GM06990 (cell line): ENCODE results near the gene SLC16A8.

ENCODE experiments used
- DNase-seq: peaks from one replicate; pipeline ENCODE4 v3.0.0-alpha.2; 2011; ENCODE audit not compliant: insufficient read length; ENCODE audit errors: extremely low read depth
- H3K27me3 ChIP-seq: replicated peaks from 2 replicates; pipeline ENCODE4 v1.6.0; 2011; ENCODE audit warnings: low read length; ENCODE audit not compliant: control insufficient read depth, insufficient read depth
- H3K36me3 ChIP-seq: 2 replicates; pipeline ENCODE4 v1.5.1; 2011; ENCODE audit warnings: low read length; ENCODE audit not compliant: control insufficient read depth, insufficient read depth
- H3K4me3 ChIP-seq: replicated peaks from 2 replicates; pipeline ENCODE4 v1.5.1; 2011; ENCODE audit warnings: low read depth, mild to moderate bottlenecking, control low read depth, low read length
- TF ChIP-seq, protein P1 (sequence below): IDR thresholded peaks from 2 replicates; pipeline ENCODE4 v1.5.1; 2011; ENCODE audit warnings: low read length, control low read depth, mild to moderate bottlenecking, inconsistent platforms; ENCODE audit not compliant: insufficient read depth, poor library complexity, severe bottlenecking

The SLC16A8 gene

DNA sequence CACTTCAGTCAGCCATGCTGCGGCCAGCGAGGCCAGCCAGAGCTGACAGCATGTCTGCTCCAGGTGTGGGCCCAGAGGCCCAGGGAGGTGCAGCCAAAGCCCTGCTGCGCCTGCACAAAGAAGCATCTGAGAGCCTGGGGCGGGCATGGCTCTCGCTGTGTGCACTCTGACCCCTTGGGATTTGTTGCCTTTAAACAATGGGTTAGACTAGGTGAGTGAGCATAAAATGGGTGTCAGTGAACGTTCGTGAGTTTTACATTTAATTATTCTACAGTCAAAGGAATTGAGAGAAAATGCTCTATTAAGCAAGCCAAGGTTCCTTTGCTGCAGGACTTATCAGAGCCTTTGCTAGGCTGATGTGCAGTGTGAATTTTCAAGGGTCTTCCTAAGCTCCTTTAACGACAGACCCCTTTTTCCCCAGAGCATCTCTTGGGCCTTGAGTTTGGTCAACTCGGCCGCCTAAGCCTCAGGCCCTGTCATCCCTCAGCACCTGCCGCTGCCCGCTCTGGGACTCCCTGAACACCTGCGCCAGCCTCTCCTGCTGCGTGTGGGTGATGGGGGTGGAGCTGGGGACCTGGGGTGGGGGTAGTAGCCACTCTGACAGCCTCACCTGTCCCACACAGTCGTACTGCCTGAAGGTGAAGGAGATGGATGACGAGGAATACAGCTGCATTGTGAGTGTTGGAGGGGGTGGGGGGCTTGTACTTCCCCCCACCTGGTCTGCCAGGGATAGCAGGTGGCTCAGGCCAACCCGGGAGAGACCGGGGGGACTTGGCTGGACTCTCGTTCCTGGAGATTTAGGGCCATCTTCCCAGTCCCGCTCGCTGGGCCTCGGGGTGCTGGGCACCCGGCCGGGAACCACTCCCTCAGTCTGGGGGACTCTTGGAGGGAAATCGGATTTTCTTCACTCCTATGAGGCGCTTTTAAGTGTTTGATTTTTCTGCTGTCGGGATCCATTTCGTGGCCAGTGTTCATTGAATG lies 10.5 kb downstream of the SLC16A8 start:
- H3K4me3 ChIP-seq: no peak overlapping the region
- peaks cover 13% of the 10 kb centered on the region for H3K36me3 ChIP-seq
- TF ChIP-seq, protein P1, sequence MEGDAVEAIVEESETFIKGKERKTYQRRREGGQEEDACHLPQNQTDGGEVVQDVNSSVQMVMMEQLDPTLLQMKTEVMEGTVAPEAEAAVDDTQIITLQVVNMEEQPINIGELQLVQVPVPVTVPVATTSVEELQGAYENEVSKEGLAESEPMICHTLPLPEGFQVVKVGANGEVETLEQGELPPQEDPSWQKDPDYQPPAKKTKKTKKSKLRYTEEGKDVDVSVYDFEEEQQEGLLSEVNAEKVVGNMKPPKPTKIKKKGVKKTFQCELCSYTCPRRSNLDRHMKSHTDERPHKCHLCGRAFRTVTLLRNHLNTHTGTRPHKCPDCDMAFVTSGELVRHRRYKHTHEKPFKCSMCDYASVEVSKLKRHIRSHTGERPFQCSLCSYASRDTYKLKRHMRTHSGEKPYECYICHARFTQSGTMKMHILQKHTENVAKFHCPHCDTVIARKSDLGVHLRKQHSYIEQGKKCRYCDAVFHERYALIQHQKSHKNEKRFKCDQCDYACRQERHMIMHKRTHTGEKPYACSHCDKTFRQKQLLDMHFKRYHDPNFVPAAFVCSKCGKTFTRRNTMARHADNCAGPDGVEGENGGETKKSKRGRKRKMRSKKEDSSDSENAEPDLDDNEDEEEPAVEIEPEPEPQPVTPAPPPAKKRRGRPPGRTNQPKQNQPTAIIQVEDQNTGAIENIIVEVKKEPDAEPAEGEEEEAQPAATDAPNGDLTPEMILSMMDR: no peak
- DNase-seq: no peak
- no peaks in the 10 kb centered on the region for H3K27me3 ChIP-seq

DNA sequence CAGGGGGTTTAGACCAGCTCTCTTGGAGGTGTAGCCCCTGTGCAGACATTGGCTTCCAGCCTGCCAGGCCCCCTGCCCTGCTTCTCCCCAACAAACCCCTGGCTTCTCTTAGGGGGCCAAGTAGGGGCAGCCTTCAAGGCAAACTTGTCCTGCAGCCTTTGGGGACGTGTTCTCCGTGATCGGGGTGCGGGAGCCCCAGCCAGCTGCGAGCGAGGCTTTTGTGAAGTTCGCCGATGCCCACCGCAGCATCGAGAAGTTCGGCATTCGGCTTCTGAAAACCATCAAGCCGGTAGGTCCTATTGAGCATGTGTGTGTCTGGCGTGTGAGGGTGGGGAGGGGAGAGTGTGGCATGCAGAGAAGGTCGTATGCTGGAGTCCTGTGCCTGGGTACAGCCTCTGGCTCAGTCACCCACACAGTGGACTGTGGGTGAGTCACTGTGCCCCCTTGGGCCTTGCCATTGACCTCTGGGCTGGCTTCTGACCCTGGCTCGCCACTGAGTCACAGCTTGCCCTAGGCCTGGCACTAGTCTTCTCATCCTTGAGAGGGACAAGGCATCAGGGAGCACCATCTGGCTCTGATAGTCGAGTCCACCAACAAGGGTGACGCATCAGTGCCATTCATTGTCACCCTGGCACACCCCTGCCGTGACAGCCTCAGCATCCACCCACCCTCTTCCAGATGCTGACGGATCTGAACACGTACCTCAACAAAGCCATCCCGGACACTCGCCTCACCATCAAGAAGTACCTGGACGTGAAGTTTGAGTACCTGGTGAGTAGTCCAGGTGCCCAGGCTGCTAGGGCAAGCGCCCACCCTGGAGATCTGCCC lies 11.4 kb downstream of the SLC16A8 start:
- no peak for DNase-seq
- Histone ChIP-seq H3K27me3 (no peaks in the 10 kb centered on the region), H3K36me3 (peaks cover 15% of the 10 kb centered on the region), H3K4me3 (no peak overlapping the region)
- TF ChIP-seq, protein P1: no peak

DNA sequence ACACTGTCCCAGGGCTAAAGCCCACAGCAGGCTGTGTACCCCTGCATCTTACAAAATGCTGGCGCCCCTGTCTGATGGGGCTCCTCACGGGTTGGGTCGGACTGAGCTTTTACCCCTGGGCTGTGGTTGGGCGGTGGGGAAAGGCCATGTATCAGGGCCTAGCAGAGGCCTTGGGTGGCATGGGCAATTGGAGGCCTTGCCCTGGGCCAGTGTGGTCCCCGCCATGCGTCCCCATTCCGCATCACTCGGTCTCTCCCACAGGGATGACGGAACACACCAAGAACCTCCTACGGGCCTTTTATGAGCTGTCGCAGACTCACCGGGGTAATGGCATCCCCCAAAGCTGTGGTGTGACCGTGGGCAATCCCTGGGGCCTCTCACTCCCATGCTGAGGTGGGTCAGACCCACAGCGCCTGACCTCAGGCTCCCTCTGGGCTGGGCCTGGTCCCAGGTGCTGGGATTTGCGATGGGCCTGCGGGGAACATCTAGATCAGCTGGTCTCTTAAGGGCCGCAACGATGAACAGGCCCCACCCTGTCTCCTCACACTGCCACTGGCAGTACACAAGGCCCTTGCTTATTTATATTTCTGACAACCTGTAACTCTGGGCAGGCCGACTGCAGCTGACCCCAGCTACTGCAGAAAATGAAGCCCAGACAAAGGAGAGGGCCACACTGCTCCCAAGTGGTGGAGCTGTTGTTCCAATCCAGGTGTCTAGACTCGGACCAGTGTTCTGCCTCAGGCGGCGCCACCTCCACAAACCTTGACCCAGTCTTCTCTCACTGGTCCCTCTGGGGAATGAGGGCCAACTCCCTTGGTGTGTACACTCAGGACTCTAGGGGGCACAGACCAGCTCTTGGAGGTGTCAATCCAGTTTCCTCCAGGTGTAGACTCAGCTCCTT lies 12.3 kb downstream of the SLC16A8 start:
- H3K27me3 ChIP-seq: no peaks in the 10 kb centered on the region
- no peak for DNase-seq
- peaks cover 15% of the 10 kb centered on the region for H3K36me3 ChIP-seq
- H3K4me3 ChIP-seq: no peak overlapping the region
- TF ChIP-seq, protein P1: no peak

DNA sequence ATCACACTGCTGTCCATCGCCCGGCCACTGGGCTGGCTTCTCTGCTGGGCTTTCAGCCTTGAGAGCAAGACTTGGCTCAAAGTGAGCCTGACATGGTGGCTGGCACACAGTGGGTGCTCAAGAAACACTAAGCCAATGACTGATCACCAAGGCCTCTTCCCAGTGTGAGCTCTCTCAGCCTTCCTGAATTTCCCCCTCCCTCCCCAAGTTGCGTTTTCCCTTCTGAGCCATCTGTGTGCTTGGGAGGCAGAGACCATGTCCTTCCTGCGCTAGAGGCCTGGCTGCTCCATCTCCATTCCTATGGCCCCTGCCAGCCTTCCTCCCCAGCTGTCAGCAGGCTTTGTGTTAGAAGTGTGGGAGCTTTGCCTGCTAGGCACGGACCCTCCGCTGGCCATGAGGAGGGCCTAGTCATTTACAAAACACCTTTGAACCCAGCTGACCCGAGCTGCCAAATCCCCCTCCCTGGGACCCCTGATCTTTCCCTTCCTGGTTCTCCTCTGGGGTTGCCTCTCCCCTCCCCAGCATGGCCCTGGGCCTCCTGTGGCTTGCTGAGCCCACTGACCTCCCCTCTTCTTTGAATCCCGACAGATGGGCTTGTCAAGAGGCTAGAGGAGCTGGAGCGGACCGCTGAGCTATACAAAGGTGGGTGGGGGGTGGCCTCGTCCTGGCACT lies 13.6 kb downstream of the SLC16A8 start:
- Histone ChIP-seq H3K4me3 (no peak overlapping the region), H3K27me3 (no peaks in the 10 kb centered on the region), H3K36me3 (peaks cover 23% of the 10 kb centered on the region)
- TF ChIP-seq, protein P1: no peak
- DNase-seq: no peak
